Naive thymus-derived CD4-positive, alpha-beta T cell (primary cell): Measurements from ENCODE around the gene NTRK3. TPM values are rescaled to one million over a fixed set of nuclear protein-coding genes. Genes with fewer than 3 reads are reported as not detected.

Source experiments
- ATAC-seq: fragments of 150-1000 bp; cut with Tn5 transposase; 2 replicates; pipeline ENCODE4 v1.10.0; 2021; ENCODE audit warnings: mild to moderate bottlenecking, moderate library complexity
- CTCF ChIA-PET: fragments of 350-600 bp; sonication (Branson Sonifier 250); formaldehyde crosslinking; loops from one replicate; lab custom pipeline; 2021; ENCODE audit warnings: antibody characterized with exemption; lab: Charles Lee
- POLR2A ChIA-PET: fragments of 350-600 bp; sonication (Branson Sonifier 250); formaldehyde crosslinking; loops from one replicate; lab custom pipeline; 2021; ENCODE audit warnings: antibody characterized with exemption, inconsistent platforms; lab: Charles Lee
- DNase-seq, 9 donors: peaks; one replicate each; pipeline versions ENCODE4 v3.0.0 to v3.0.0-alpha.2; 2020 to 2022; ENCODE audit warnings: mixed read lengths in 1 of 9
- H3K27ac ChIP-seq: one replicate; pipeline ENCODE4 v1.7.0; 2013; ENCODE audit warnings: mild to moderate bottlenecking, low read depth, low read length, moderate library complexity
- H3K27me3 ChIP-seq, 2 donors: one replicate each; pipeline ENCODE4 v1.7.0; 2013; ENCODE audit warnings: low read length in 2 of 2, mild to moderate bottlenecking in 2 of 2, moderate library complexity in 2 of 2; ENCODE audit not compliant: control insufficient read depth in 2 of 2, insufficient read depth in 2 of 2
- H3K36me3 ChIP-seq, 3 experiments: 1 replicate in 2 of 3; 2 replicates in 1 of 3; pipeline ENCODE4 v1.7.0; 2013; ENCODE audit warnings: low read length in 3 of 3, mild to moderate bottlenecking in 3 of 3, moderate library complexity in 1 of 3; ENCODE audit not compliant: insufficient read depth in 3 of 3, control insufficient read depth in 2 of 3
- H3K4me1 ChIP-seq, 2 donors: one replicate each; pipeline ENCODE4 v1.7.0; 2013; ENCODE audit warnings: low read length in 2 of 2, mild to moderate bottlenecking in 2 of 2, moderate library complexity in 1 of 2; ENCODE audit not compliant: control insufficient read depth in 2 of 2, insufficient read depth in 2 of 2
- H3K4me3 ChIP-seq: 2 replicates; pipeline ENCODE4 v1.7.0; 2013; ENCODE audit warnings: mild to moderate bottlenecking, low read length
- H3K9me3 ChIP-seq, 3 experiments: 1 replicate in 2 of 3; 2 replicates in 1 of 3; pipeline ENCODE4 v1.7.0; 2013; ENCODE audit warnings: low read length in 3 of 3; ENCODE audit not compliant: control insufficient read depth in 2 of 3
- H3K27ac Mint-ChIP-seq, 9 donors: one replicate each; pipeline ENCODE4 v1.8.0; 2020 to 2022; ENCODE audit warnings: mixed read lengths in 9 of 9, mild to moderate bottlenecking in 8 of 9, moderate library complexity in 5 of 9, inconsistent platforms in 2 of 9
- H3K27me3 Mint-ChIP-seq, 5 donors: one replicate each; pipeline ENCODE4 v1.8.0; 2021 to 2022; ENCODE audit warnings: mixed read lengths in 5 of 5, mild to moderate bottlenecking in 1 of 5
- H3K36me3 Mint-ChIP-seq, 5 donors: one replicate each; pipeline ENCODE4 v1.8.0; 2020 to 2022; ENCODE audit warnings: mixed read lengths in 5 of 5, mild to moderate bottlenecking in 3 of 5, inconsistent platforms in 1 of 5
- H3K4me1 Mint-ChIP-seq, 7 donors: one replicate each; pipeline ENCODE4 v1.8.0; 2020 to 2022; ENCODE audit warnings: mixed read lengths in 7 of 7, mild to moderate bottlenecking in 3 of 7, inconsistent platforms in 1 of 7
- H3K4me3 Mint-ChIP-seq, 10 donors: one replicate each; pipeline ENCODE4 v1.8.0; 2020 to 2022; ENCODE audit warnings: mild to moderate bottlenecking in 10 of 10, mixed read lengths in 10 of 10, moderate library complexity in 6 of 10, inconsistent platforms in 2 of 10
- H3K9me3 Mint-ChIP-seq, 11 donors: one replicate each; pipeline ENCODE4 v1.8.0; 2020 to 2022; ENCODE audit warnings: mixed read lengths in 11 of 11, mild to moderate bottlenecking in 4 of 11, inconsistent platforms in 1 of 11, moderate library complexity in 1 of 11
- intact Hi-C, 2 donors: fragments of 100-400 bp; cut with micrococcal nuclease; formaldehyde crosslinking; loops; one replicate each; pipeline ENCODE4 v1.15.1; 2023
- polyA plus RNA-seq, 2 donors: library from polyadenylated mRNA; unstranded; fragments of 300-500 nt; fragmentation: Illumina TruSeq; gene quantifications; one replicate each; pipeline ENCODE4 v1.2.3, GENCODE V29; 2021
- total RNA-seq, 6 experiments: library from RNA in 5 of 6; stranded (reverse) in 5 of 6; gene quantifications; 1 replicate in 5 of 6; 2 replicates in 1 of 6; pipeline ENCODE4 v1.2.3 and lab custom pipeline; 2021 to 2026

NTRK3 gene
- total and polyA plus RNA-seq, 7 experiments from 2014 or later = 0.05 to 0.78 TPM; not detected in 5

GRCh38 chr15:88299497-88299896 lies 43.0 kb upstream of the NTRK3 start:
- ATAC-seq = no peak
- intact Hi-C loops = no loop called here
- Histone ChIP-seq H3K9me3 (no peaks in the 10 kb centered on the region), H3K27me3 (no peaks in the 10 kb centered on the region), H3K27ac (no peak overlapping the region), H3K4me1 (no peaks in the 10 kb centered on the region), H3K4me3 (no peak overlapping the region), H3K36me3 (no peaks in the 10 kb centered on the region)
- Mint-ChIP-seq H3K9me3 (no peaks in the 10 kb centered on the region), H3K4me3 (no peak overlapping the region), H3K27me3 (peaks cover 3 to 34% (median 10%) of the 10 kb centered on the region in 5 donors), H3K4me1 (no peaks in the 10 kb centered on the region), H3K36me3 (no peaks in the 10 kb centered on the region), H3K27ac (no peak overlapping the region)
- no peak for DNase-seq
- POLR2A ChIA-PET = no interaction called here
- CTCF ChIA-PET = no interaction called here

GRCh38 chr15:88288661-88289060 lies 32.1 kb upstream of the NTRK3 start:
- no peak for ATAC-seq
- Mint-ChIP-seq H3K4me3 (no peak overlapping the region), H3K36me3 (peaks cover 0 to 3% (median 0%) of the 10 kb centered on the region in 5 donors), H3K27me3 (peaks cover 17 to 41% (median 37%) of the 10 kb centered on the region in 5 donors), H3K4me1 (no peaks in the 10 kb centered on the region), H3K9me3 (peaks cover 0 to 4% (median 0%) of the 10 kb centered on the region in 11 donors), H3K27ac (no peak overlapping the region)
- Histone ChIP-seq H3K36me3 (no peaks in the 10 kb centered on the region), H3K4me3 (no peak overlapping the region), H3K27ac (no peak overlapping the region), H3K27me3 (no peaks in the 10 kb centered on the region), H3K9me3 (no peaks in the 10 kb centered on the region), H3K4me1 (no peaks in the 10 kb centered on the region)
- ChIA-PET POLR2A (no interaction called here), CTCF (no interaction called here)
- intact Hi-C loops = no loop called here
- no peak for DNase-seq

- H3K4me1 ChIP-seq = no peaks in the 10 kb centered on the region
Observed at GRCh38 chr15:88288206-88288605, 31.7 kb upstream of the NTRK3 start.

GRCh38 chr15:88284318-88284998 lies 27.9 kb upstream of the NTRK3 start:
- ChIA-PET POLR2A (no interaction called here), CTCF (no interaction called here)

More at GRCh38 chr15:88288206-88288605, 31.7 kb upstream of the NTRK3 start:
- no peak for DNase-seq
- H3K36me3 Mint-ChIP-seq = peaks cover 0 to 3% (median 0%) of the 10 kb centered on the region in 5 donors
- no peak overlapping the region for H3K27ac Mint-ChIP-seq
- Histone ChIP-seq H3K9me3 (no peaks in the 10 kb centered on the region), H3K27me3 (no peaks in the 10 kb centered on the region), H3K36me3 (no peaks in the 10 kb centered on the region), H3K4me3 (no peak overlapping the region), H3K27ac (no peak overlapping the region)
- H3K9me3 Mint-ChIP-seq = peaks cover 0 to 4% (median 0%) of the 10 kb centered on the region in 11 donors
- no peak for ATAC-seq
- intact Hi-C loops = no loop called here
- H3K4me3 Mint-ChIP-seq = no peak overlapping the region
- ChIA-PET CTCF (no interaction called here), POLR2A (no interaction called here)
- H3K4me1 Mint-ChIP-seq = no peaks in the 10 kb centered on the region
- H3K27me3 Mint-ChIP-seq = peaks cover 21 to 46% (median 42%) of the 10 kb centered on the region in 5 donors

GRCh38 chr15:88282614-88283013 lies 26.1 kb upstream of the NTRK3 start:
- Mint-ChIP-seq H3K4me1 (no peaks in the 10 kb centered on the region), H3K27me3 (peaks cover 35 to 62% (median 54%) of the 10 kb centered on the region in 5 donors), H3K9me3 (no peaks in the 10 kb centered on the region), H3K4me3 (no peak overlapping the region), H3K36me3 (peaks cover 0 to 3% (median 0%) of the 10 kb centered on the region in 5 donors), H3K27ac (no peak overlapping the region)
- no peak overlapping the region for H3K4me3 ChIP-seq
- no peak overlapping the region for H3K27ac ChIP-seq
- no peaks in the 10 kb centered on the region for H3K36me3 ChIP-seq
- ChIA-PET CTCF (interaction anchor here (0.6 kb wide), 1 partner anchor 1540 kb away, joined by 3 read pairs; no protein-coding TSS in a partner anchor), POLR2A (no interaction called here)
- ATAC-seq (no peak), DNase-seq (no peak)
- no peaks in the 10 kb centered on the region for H3K4me1 ChIP-seq
- H3K27me3 ChIP-seq = no peaks in the 10 kb centered on the region
- intact Hi-C loops = no loop called here
- H3K9me3 ChIP-seq = no peaks in the 10 kb centered on the region

More at GRCh38 chr15:88284318-88284998, 27.9 kb upstream of the NTRK3 start:
- Histone ChIP-seq H3K27me3 (no peaks in the 10 kb centered on the region), H3K4me3 (no peak overlapping the region), H3K36me3 (no peaks in the 10 kb centered on the region), H3K27ac (no peak overlapping the region), H3K9me3 (no peaks in the 10 kb centered on the region), H3K4me1 (no peaks in the 10 kb centered on the region)
- ATAC-seq (no peak), DNase-seq (no peak)
- peaks cover 30 to 60% (median 57%) of the 10 kb centered on the region in 5 donors for H3K27me3 Mint-ChIP-seq
- H3K9me3 Mint-ChIP-seq = peaks cover 0 to 4% (median 0%) of the 10 kb centered on the region in 11 donors
- H3K4me3 Mint-ChIP-seq = no peak overlapping the region
- no peak overlapping the region for H3K27ac Mint-ChIP-seq
- H3K4me1 Mint-ChIP-seq = no peaks in the 10 kb centered on the region
- intact Hi-C loops = no loop called here
- H3K36me3 Mint-ChIP-seq = peaks cover 0 to 3% (median 0%) of the 10 kb centered on the region in 5 donors

- Histone ChIP-seq H3K4me3 (no peak overlapping the region), H3K9me3 (no peaks in the 10 kb centered on the region), H3K27me3 (no peaks in the 10 kb centered on the region), H3K27ac (no peak overlapping the region), H3K36me3 (no peaks in the 10 kb centered on the region), H3K4me1 (no peaks in the 10 kb centered on the region)
- ATAC-seq (no peak), DNase-seq (no peak)
- POLR2A ChIA-PET = no interaction called here
- Mint-ChIP-seq H3K9me3 (no peaks in the 10 kb centered on the region), H3K27me3 (peaks cover 11 to 36% (median 23%) of the 10 kb centered on the region in 5 donors), H3K27ac (no peak overlapping the region), H3K4me1 (no peaks in the 10 kb centered on the region), H3K36me3 (no peaks in the 10 kb centered on the region), H3K4me3 (no peak overlapping the region)
- intact Hi-C loops = no loop called here
- CTCF ChIA-PET = no interaction called here
Observed at GRCh38 chr15:88276821-88277410, 20.4 kb upstream of the NTRK3 start.
